GM21717 (cell line): Measurements from ENCODE around the gene ATP2C1.

Experiments used
- ATAC-seq: cut with Tn5 transposase; IDR thresholded peaks from one replicate; pipeline ENCODE4 v1.9.1; 2021; ENCODE audit warnings: mild to moderate bottlenecking, moderate library complexity; ENCODE audit not compliant: unreplicated experiment

ATP2C1 gene

DNA sequence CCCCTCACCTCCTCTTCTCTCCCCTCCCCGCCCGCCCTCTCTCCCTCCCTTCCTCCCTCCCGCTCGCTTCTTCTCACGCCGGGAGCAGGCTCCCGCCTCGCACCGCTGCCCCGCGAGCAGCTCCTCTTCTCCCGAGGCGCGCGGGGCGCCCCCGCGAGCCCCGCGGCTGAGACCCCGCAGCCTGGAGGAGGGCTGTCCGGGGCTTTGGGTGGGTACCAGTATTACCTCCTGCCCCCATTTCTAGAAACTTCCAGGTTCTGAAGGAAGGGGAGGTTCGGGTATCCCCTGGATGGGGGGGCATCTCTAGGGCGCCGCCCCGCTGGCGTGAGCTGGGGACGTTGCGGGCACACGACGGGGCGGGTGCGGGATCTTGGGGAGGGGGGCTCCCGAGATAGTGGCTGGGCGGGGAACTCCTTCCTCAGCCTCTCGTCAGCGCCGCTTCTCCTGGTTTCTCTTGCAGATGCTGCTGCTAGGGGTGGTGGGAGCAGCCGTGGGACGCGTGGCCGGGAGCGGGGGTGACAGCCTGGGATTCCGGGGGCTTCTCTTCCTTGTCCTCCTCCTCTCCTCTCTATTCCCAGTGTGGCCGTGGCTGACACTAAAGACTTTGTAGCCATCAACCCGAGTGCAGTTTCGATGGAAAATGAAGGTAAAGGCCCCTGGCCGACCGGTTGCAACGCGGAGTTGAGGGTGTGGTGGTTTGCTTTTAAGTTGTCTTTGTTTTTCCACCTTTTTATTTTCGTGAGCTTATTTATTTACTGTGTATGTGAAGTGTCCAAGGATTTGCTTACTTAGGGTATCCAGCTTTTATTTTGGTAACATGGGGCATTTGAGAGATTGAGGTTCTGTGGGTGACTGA, 474 bp downstream of the ATP2C1 start:
- peak; percentile 27 for ATAC-seq

DNA sequence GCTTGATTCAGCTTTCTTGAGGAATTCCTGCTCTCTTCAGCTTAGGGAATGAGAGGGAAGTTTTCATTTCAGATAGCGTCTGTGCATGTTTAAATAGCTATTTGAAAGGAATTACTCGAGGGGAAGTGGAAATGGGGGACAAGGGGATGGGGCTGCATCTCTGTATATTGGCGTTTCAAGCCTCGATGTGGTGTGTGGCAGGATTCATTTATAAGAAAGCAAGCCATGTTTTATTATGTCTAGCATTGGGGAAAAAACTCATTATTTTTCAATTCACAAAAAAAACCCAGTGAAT, 1.0 kb downstream of the ATP2C1 start:
- ATAC-seq = no peak

DNA sequence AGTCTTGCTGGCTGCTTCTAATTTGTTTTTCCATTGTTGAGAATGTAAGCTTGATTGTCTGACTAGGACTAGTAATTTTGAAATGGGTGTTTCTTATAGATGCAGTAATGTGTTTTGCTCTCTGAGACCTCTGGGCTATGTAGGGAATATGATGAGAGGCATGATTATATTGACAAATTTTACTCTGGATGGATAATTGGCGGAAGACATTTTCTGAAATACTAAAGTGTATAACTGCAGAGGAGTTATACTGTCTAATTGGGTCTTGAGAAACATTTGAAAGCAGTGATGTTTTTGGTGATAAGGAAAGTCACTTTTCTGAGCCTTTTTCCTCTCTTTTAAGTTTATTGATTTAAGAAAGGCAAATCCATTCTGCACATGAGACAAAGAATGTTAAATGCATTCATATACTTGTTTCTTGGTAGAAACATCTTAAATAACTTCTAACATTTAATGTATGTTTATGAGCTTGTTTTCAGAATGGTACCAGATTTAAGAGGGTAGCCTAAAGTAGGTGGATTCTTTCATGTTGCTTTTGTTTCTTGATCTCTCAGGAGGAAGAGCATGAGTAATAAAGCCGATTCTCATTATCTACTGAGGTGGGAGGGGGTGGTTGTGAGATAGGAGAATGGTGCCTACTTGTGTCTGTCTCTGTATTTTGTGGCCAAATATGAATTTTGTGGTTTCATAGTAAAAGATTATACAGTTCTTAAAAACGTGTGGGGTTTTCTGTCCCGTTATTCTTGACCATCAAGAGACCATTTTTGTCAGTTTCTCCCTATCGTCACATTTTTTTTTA, 2.0 kb downstream of the ATP2C1 start:
- no peak for ATAC-seq

DNA sequence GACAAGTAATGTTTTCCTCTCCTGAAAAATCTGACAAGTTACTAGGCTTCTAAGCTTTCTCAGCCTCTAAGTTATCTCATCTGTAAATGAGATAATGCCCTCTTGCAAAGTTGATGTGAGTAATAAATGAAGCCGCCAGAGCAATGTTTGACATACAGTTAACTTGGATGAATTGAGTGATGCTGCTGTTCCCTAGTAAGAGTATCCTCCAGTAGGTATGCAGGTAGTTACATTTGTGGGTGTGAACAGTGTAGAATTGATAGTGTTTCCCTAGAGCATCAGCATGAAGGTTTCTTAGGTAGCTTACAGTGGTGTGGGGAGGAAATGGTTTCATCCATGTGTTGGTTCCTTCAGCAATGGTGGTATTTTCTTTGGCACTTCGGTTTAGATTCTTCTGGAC, 3.4 kb downstream of the ATP2C1 start:
- ATAC-seq = no peak

DNA sequence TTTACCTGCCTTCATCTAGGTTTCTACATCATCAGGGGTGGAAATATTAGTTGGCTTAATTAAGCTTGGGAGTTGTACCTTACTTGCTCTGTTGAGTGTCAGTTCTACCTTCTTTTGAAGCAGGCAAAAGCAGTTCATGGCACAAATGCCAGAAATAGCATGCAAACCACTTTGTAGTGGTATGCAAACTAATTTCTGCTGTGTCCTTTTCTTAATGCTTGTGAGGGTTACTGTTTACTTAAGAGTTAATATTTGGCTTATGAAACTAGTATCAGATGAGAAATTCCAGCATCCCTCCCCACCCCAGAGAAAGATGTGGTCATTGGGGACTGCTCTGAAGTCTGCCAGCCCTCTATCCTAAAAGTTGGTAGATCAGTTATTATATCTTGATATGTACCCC, 7.1 kb downstream of the ATP2C1 start:
- ATAC-seq = peak; percentile 46

DNA sequence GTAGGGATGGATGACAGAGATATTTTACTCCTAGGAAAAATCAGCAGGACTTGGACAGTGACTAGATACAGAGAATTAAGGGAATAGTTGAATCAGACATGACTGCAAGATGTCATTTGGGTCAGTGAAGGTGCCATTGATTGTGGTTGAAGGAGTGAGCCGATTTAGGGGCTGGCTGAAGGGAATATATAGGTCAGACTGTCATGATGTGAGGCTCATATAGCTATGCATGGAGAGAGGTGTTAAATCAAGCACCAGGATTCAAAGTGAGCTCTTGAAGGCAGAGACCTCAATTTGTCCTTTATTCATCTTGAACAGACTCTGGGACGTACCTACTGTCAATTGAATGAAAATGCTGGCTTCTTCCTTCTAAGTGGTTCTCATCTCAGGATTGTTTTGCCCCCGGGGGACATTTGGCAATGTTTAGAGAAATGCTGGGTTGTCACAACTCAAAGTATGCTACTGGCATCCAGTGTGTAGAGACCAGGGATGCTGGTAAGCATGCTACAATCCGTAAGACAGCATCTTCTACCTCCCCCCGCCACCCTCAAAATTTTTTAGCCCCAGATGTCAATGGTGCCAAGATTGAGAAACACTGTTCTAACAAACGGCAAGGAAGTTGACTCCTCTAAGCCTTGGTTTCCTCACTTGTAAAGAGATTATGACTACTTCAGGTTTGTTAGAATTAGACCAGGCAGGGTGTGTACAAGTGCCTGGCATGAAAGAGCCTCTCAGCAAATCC, 7.8 kb downstream of the ATP2C1 start:
- no peak for ATAC-seq

DNA sequence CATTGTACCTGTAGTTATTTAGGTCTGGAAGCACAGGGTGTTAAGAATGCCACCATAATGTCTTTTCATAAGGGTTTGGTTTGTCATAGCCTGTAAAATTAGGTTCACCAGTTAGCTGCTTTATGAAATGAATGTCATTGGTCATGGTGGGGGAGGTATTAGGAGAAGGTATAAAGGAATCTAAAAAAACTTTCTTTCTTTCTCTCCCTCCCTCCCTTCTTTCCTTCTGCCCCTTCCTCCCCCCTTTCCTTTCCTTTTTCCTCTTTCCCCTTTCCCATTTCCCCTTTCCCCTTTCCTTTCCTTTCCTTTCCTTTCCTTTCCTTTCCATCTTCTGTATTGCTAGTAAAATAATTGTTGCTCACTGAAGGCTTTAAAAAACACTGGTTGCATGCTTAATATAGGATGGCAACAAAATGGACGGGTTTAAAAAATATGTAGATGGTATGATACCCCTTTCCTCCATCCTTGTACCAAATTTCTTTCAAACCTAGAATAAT, 9.6 kb downstream of the ATP2C1 start:
- ATAC-seq = no peak

DNA sequence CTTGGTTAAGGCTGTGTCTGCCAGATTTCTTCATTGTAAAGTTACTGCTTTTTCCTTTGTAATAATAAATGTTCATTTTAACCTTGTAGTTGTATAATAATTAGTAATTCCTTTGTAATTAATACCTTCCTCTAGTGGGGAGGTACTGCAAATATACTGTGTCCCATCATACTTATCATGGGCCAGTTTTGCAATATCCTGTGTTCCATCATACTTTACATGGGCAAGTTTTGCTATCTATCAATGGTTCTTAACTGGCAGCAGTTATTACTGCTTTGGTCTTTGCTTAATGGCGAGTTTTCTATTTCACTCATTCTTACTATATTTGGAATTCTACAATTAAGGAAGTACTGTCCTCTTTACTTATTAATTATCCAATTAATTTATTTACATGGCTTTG, 10.6 kb downstream of the ATP2C1 start:
- ATAC-seq = no peak

DNA sequence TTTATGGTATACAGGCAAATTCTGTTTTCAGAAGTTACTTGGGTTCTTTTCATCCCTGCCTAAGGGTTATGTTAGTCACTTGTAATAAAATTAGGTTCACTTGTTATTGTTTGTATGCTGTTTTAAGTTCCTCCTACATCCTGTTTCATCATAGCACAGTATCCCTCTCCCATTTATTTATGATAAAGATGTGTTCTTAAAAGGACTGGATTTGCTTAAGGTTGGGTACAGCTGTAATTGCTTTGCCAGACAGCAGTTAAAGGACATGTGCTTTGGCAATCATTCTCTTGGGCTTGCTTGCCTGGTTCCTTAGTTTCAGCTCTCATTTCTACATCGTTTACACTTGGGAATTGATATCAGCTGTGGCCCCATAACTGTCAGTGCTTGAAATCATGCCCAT, 11.7 kb downstream of the ATP2C1 start:
- ATAC-seq = no peak

DNA sequence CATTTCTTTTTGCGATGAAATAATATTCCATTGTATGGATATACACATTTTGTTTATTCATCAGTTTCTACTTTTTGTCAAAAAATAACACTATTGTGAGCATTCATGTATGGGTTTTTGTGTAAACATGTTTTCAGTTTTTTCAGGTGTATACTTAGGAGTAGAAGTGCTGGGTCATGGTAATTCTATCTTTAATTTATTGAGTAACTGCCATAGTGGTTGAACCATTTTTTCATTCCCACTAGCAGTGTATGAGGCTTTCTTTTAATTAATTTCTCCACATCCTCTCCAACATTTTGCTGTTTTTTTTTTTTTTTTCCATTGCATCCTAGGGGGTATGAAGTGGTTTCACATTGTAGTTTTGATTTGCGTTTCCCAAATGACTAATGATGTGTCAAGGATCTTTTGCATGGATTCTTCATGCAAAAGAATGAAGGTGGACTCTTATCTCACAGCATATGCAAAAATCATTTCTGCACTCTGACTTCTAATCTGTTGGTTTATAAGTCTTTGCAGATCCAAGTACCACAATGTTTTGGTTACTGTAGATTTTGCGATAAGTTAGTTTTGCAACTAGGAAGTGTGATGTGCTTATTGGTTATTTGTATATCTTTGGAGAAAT, 12.6 kb downstream of the ATP2C1 start:
- no peak for ATAC-seq

DNA sequence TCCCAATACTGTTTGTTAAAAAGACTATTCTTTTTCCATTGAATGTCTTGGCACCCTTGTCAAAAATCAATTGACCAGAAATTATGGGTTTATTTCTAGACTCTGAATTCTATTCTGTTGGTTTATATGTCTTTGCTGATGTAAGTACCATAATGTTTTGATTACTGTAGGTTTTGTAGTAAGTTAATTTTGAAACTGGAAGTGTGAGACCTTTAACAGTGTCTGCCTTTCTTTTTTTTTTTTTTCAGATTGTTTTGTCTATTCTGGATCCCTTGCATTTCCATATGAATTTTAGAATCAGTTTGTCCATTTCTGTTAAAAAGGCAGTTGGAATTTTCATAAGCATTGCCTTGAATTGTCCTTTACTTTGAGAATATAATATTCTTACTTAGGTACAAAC, 13.6 kb downstream of the ATP2C1 start:
- no peak for ATAC-seq

DNA sequence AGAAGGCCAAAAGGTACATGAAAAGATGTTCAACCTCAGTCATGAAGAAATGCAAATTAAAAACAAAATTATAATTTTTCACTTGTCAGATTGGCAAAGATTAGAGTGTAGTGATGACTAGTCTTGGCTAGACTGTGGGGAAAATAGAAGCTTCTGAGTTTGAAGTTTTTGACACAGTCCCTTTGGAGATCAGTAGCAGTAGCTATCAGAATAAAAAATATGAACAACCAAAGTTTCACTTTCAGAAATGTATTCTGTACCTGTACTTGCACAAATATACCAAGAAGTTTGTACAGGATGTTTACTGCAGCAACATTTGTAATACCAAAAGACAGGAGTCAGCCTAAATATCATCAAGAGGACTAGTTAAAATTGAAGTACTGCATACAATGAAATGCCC, 14.1 kb downstream of the ATP2C1 start:
- peak; percentile 51 for ATAC-seq

DNA sequence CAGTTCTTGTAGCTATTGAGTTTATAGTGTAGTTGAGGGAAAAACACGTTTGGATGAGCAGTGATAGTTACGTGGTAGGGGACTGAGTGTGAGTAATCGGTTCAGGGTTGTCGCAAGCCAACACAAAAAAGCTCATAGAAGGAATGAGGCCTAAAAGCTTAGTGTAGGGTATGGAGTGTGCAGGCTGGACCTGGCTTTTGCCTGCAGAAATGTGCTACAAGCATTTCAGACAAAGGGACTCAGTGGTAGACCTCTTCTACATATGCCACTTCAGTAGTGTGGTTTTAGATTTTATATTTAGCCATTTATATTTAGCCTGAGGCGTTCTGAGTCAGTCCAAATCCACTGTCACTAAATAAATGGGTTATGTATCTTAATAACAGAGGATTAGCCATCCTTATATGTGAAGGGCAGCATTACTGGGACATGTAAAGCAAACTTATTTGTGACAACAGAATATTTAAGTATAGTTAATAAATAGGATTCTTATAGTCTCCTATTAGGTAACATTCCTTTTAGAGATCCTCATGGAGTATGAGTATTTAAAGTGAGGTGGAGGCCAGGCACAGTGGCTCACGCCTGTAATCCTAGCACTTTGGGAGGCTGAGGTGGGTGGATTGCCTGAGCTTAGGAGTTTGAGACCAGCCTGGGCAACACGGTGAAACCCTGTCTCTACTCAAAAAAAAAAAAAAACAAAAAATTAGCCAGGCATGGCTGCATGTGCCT, 21.8 kb downstream of the ATP2C1 start:
- no peak for ATAC-seq

DNA sequence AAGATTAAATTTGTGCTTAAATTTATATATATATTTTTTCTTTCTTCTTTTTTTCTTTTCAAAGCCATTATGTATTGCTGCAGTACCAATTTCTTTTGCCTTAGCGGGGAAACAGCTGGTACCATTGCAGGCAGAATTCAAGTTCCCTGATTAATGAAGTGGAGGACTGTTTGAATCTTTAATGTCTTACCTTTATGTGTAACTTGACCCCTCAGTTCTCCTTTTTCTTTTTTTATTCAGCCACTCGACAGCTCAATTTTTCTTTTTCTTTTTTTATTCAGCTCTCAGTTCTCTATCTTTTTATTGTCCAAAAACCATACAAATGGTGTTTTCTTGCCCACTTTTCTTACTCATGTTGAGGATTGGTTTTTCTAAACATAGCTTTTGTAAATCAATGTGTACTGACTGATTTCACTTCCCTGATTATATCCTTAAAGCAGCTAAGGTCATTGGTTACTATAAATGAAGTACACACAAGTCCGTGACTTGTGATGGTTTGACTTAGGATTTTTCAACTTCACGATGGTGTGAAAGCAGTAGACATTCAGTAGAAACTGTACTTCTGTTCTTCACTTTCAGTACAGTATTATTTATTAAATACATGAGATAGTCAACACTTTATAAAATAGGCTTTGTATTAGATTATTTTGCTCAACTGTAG, 22.8 kb downstream of the ATP2C1 start:
- ATAC-seq = peak; percentile 86

DNA sequence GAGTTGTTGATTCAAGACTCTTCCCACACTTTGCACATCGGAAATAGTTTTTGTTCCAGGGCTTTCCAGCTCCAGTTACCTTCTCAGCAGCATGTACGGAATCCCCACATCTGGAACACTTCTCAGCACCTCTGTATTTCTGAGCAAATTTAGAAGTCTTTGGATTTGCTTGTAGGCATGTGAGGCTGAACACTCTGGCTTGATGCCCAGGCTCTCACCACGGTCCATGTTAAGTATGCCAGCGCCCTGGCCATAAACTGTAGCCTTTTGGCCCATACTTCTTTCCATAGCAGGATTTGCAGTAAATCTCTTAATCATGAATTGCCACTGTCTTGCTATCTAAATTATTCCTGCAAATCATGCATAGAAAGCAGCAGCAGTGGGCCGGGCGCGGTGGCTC, 24.4 kb downstream of the ATP2C1 start:
- ATAC-seq = no peak

DNA sequence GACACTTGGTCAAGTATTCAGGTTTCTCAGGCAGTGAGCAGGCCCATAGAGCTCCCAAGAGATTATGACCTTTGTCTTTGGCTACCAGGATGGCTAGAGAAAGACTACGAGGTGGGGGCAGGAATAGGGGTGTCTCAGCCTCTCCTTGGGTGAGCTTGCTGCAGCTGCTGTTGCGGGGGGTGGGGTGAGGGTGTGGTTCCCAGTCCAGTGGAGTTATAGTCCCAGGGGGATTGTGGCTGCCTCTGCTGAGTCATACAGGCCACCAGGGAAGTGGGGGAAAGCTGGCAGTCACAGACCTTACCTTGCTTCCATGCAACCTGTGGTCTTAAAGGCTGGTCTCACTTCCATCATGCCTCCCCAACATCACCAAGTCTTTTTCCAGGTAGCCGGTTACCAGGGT, 31.7 kb downstream of the ATP2C1 start:
- peak; percentile 52 for ATAC-seq

DNA sequence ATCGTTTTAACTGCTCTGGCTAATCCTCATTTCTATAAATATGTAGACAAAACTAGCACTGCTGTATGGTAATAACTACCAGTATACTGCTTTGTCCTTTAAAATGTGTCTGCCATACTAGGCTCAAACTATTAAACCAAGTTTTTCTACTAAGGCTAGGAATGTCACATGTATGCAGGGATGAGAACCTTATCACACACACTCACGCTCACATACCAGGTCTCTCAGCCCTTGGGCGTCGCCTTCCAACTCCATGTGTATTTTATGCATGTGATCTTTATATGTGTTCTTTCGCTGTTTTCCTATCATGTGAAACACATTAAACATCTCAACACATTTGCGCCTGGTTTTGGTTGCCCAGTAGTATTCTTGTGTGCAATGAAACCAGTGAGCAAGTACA, 32.6 kb downstream of the ATP2C1 start:
- no peak for ATAC-seq

DNA sequence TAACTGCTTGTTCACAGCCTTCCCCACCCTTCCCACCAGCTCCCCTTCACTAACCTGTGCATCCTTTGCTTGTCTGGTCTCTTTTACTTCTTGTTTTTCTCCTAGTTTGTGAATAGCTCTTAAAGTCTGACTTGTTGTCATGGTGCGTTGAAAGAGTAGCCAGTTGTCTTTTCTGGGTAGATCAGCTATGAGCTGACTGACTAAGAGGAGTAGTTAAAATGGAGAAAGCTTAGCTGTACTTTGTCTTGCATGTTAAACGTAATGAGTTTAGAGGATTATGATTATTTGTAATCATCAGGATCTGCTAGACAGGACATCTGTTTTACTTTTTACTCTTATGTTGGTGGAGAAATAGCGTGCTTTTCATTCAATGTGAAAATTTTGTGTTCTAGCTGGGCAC, 35.9 kb downstream of the ATP2C1 start:
- no peak for ATAC-seq

DNA sequence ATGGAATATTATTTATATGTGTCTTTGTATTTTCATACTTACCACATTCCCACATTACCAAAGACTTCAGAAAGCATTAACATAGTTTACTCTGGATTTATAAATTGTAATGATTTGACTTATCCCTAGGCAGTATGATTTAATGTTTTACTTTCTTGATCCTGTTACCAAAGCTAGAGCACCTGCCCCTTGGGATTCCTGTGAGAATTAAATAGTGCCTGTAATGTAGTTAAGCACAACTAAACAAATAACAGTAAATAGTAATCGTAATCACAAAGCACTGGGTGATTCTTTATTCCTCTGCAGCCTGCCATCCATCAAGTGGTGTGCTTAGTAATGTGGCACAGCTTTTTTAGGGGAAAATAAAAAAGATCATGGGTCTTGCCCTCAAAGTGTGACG, 39.1 kb downstream of the ATP2C1 start:
- no peak for ATAC-seq

DNA sequence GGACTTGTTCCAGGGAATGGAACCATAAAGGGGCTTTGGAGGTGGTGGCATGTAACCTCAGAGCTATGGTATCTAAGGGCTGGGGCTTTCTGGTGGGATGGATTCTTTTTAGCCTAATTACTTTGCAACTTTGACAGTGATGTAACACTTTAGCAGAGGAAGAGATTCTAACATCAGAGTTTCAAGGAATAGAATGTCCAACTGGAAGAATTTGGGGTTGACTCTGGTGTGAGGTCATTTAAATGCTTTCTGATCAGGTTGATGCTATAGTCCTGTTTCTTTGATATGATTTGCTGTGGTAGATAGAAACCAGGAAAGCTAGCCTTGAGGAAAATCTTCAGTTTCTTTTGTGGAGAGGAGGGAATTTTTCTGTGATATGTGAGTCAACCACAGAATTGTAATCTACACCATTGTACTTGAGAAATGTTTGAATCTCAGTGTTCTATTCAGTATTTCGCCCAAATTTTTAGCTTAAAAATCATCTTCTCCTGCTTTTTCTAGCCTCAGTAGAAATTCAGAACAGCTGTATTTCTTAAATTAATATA, 40.0 kb downstream of the ATP2C1 start:
- ATAC-seq = no peak
